ENCODE measurements around the gene AHDC1. TPM values are rescaled to one million over a fixed set of nuclear protein-coding genes. Genes with fewer than 3 reads are reported as not detected.

Gene AHDC1
- polyA plus RNA-seq, 1 donor from 2014 or later = 5.3 TPM

DNA sequence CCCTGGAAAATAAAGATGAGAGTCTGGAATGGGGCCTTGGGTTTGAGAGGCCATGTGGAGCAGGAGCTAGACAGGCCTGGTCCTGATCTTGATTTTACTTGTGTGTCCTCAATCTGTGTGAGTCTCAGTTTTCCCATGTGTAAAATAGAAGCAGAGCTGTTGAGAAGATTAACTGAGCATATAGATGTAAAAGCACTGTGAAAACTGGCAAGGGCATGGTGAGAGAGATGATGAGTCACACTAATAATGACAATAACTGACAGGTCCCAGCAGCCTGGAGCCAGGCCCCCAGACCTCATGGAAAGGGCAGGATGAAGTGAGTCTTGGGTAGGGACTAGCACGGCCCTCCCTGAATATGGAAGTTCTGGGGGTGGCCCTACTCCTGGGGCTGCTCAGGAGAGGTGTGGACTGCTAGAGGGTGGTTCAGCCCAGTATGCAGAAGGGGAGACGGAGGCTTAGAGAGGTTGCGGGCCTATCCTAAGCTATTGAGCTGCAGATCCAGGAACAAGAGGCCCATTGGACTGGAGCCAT, 2.8 kb upstream of the AHDC1 start:
- Histone ChIP-seq H3K9me2 (ENCODE audit: insufficient read depth, low read length) (no peaks in the 10 kb centered on the region), H3K4me3 (ENCODE audit: low read length) (no peak overlapping the region), H3K36me3 (ENCODE audit: insufficient read depth, low read length) (no peaks in the 10 kb centered on the region), H3K79me2 (replicated peaks; ENCODE audit: insufficient read depth, low read length) (peaks cover 23% of the 10 kb centered on the region), H2AFZ (ENCODE audit: low read depth, low read length) (no peak overlapping the region), H3K27ac (ENCODE audit: low read length) (no peak overlapping the region), H3K9ac (ENCODE audit: low read length) (no peak overlapping the region), H3K4me2 (ENCODE audit: low read length) (no peak overlapping the region), H3K27me3 (ENCODE audit: insufficient read depth, low read depth, low read length) (no peaks in the 10 kb centered on the region), H3K9me3 (ENCODE audit: low read length) (no peaks in the 10 kb centered on the region), H4K20me1 (ENCODE audit: insufficient read depth) (peaks cover 10% of the 10 kb centered on the region), H3F3A (ENCODE audit: insufficient read depth, low read length, poor library complexity, severe bottlenecking) (no peaks in the 10 kb centered on the region)
- TF ChIP-seq SMC3 (conservative IDR thresholded peaks at IDR 0.05; ENCODE audit: poor library complexity) (peak; percentile 5), MXI1 (conservative IDR thresholded peaks at IDR 0.05; ENCODE audit: poor library complexity, severe bottlenecking) (no peak)
- TF ChIP-seq, protein P1, sequence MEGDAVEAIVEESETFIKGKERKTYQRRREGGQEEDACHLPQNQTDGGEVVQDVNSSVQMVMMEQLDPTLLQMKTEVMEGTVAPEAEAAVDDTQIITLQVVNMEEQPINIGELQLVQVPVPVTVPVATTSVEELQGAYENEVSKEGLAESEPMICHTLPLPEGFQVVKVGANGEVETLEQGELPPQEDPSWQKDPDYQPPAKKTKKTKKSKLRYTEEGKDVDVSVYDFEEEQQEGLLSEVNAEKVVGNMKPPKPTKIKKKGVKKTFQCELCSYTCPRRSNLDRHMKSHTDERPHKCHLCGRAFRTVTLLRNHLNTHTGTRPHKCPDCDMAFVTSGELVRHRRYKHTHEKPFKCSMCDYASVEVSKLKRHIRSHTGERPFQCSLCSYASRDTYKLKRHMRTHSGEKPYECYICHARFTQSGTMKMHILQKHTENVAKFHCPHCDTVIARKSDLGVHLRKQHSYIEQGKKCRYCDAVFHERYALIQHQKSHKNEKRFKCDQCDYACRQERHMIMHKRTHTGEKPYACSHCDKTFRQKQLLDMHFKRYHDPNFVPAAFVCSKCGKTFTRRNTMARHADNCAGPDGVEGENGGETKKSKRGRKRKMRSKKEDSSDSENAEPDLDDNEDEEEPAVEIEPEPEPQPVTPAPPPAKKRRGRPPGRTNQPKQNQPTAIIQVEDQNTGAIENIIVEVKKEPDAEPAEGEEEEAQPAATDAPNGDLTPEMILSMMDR (IDR thresholded peaks at IDR 0.05; ENCODE audit: poor library complexity, severe bottlenecking) = peak; percentile 30

DNA sequence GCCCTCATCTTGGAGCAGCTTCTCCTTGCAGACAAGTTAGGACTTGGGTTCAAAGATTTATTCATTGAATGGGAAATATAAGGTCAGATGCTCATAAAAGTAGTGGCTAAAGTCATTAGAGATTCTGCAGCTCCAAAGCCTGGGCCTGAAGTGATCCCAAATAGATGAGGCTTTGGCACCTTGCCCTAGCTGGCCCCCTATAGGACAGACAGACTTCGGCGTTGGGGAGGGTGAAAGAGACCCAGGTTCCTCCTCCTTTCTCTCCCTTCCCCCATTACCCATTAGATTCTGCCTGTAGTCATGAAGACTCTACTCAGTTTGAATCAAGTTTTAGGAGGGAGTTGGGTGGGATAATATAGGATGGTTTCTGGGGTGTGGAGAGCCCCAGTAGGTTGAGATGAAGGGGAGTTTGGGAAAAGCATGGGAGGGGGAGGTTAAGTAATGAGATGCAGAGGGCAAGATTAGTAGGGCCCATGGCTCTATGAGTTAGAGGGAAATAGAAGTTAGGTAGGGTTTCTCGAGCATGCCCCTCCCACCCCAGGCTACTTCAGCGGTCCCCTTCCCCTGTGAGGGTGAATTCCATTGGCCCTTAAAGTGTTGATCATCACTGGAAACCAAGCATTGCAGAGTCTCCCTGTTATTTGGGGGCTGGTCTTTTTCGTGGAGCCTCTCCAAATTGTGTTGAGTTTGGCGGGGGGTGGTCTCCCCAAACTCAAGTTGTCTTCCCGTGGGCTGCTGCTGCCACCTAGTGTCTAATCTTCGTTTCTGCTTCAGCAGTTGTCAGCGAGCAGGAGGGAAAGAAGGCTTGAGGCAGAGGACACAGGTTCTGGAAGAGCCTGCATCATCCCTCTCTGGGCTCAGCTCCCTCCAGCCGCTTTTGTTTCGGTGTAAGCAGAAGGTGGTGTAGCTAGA, 2.1 kb upstream of the AHDC1 start:
- Histone ChIP-seq H3K9me3 (ENCODE audit: low read length) (no peaks in the 10 kb centered on the region), H4K20me1 (ENCODE audit: insufficient read depth) (peaks cover 17% of the 10 kb centered on the region), H3K9ac (ENCODE audit: low read length) (no peak overlapping the region), H3K9me2 (ENCODE audit: insufficient read depth, low read length) (no peaks in the 10 kb centered on the region), H3K36me3 (ENCODE audit: insufficient read depth, low read length) (no peaks in the 10 kb centered on the region), H2AFZ (ENCODE audit: low read depth, low read length) (no peak overlapping the region), H3K27me3 (ENCODE audit: insufficient read depth, low read depth, low read length) (no peaks in the 10 kb centered on the region), H3K27ac (ENCODE audit: low read length) (no peak overlapping the region), H3F3A (ENCODE audit: insufficient read depth, low read length, poor library complexity, severe bottlenecking) (no peaks in the 10 kb centered on the region), H3K4me2 (ENCODE audit: low read length) (no peak overlapping the region), H3K79me2 (replicated peaks; ENCODE audit: insufficient read depth, low read length) (peaks cover 31% of the 10 kb centered on the region), H3K4me3 (ENCODE audit: low read length) (no peak overlapping the region)
- TF ChIP-seq SMC3 (conservative IDR thresholded peaks at IDR 0.05; ENCODE audit: poor library complexity) (peak; percentile 96), MXI1 (conservative IDR thresholded peaks at IDR 0.05; ENCODE audit: poor library complexity, severe bottlenecking) (peak; percentile 33), TAF1 (IDR thresholded peaks at IDR 0.05; ENCODE audit: low read depth) (no peak), RAD21 (conservative IDR thresholded peaks at IDR 0.05) (peak; percentile 99)
- TF ChIP-seq, protein P2, sequence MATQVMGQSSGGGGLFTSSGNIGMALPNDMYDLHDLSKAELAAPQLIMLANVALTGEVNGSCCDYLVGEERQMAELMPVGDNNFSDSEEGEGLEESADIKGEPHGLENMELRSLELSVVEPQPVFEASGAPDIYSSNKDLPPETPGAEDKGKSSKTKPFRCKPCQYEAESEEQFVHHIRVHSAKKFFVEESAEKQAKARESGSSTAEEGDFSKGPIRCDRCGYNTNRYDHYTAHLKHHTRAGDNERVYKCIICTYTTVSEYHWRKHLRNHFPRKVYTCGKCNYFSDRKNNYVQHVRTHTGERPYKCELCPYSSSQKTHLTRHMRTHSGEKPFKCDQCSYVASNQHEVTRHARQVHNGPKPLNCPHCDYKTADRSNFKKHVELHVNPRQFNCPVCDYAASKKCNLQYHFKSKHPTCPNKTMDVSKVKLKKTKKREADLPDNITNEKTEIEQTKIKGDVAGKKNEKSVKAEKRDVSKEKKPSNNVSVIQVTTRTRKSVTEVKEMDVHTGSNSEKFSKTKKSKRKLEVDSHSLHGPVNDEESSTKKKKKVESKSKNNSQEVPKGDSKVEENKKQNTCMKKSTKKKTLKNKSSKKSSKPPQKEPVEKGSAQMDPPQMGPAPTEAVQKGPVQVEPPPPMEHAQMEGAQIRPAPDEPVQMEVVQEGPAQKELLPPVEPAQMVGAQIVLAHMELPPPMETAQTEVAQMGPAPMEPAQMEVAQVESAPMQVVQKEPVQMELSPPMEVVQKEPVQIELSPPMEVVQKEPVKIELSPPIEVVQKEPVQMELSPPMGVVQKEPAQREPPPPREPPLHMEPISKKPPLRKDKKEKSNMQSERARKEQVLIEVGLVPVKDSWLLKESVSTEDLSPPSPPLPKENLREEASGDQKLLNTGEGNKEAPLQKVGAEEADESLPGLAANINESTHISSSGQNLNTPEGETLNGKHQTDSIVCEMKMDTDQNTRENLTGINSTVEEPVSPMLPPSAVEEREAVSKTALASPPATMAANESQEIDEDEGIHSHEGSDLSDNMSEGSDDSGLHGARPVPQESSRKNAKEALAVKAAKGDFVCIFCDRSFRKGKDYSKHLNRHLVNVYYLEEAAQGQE (IDR thresholded peaks at IDR 0.05; ENCODE audit: borderline replicate concordance) = no peak
- TF ChIP-seq, protein P1 (IDR thresholded peaks at IDR 0.05; ENCODE audit: poor library complexity, severe bottlenecking) = peak; percentile 97

Measured in neural cell (in vitro differentiated cells).